Measurements from ENCODE around the gene IFNAR2. TPM values are rescaled to one million over a fixed set of nuclear protein-coding genes. Genes with fewer than 3 reads are reported as not detected.

IFNAR2 gene
- polyA plus RNA-seq, 1 of the 3 experiments (the other 2 are of a cell fraction) = 10.4 TPM

DNA sequence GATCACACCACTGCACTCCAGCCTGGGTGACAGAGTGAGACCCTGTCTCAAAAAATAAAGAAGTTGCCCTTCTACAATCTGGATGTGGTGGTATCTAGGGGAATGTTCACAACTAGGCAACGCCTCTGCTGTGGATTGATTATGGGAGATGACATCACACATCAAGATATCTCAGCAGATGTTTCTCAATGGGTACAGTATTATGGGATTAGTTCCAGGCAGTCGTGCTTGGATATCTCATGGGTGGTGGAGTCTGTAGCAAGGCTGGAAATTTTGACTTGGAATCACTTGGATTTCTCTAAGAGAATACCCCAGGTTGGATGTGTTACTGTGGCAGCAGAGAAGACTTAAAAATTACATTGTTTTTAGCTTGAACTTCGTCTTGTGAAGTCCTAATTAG, 7.7 kb downstream of the IFNAR2 start (continued):
- no peak for TF ChIP-seq EP300 (IDR thresholded peaks at IDR 0.05; ENCODE audit: borderline replicate concordance in 1 of 2, low read depth in 1 of 2, low read length in 1 of 2)
- TF ChIP-seq, protein P1, sequence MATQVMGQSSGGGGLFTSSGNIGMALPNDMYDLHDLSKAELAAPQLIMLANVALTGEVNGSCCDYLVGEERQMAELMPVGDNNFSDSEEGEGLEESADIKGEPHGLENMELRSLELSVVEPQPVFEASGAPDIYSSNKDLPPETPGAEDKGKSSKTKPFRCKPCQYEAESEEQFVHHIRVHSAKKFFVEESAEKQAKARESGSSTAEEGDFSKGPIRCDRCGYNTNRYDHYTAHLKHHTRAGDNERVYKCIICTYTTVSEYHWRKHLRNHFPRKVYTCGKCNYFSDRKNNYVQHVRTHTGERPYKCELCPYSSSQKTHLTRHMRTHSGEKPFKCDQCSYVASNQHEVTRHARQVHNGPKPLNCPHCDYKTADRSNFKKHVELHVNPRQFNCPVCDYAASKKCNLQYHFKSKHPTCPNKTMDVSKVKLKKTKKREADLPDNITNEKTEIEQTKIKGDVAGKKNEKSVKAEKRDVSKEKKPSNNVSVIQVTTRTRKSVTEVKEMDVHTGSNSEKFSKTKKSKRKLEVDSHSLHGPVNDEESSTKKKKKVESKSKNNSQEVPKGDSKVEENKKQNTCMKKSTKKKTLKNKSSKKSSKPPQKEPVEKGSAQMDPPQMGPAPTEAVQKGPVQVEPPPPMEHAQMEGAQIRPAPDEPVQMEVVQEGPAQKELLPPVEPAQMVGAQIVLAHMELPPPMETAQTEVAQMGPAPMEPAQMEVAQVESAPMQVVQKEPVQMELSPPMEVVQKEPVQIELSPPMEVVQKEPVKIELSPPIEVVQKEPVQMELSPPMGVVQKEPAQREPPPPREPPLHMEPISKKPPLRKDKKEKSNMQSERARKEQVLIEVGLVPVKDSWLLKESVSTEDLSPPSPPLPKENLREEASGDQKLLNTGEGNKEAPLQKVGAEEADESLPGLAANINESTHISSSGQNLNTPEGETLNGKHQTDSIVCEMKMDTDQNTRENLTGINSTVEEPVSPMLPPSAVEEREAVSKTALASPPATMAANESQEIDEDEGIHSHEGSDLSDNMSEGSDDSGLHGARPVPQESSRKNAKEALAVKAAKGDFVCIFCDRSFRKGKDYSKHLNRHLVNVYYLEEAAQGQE (IDR thresholded peaks at IDR 0.05; ENCODE audit: low read depth, low read length) = no peak

DNA sequence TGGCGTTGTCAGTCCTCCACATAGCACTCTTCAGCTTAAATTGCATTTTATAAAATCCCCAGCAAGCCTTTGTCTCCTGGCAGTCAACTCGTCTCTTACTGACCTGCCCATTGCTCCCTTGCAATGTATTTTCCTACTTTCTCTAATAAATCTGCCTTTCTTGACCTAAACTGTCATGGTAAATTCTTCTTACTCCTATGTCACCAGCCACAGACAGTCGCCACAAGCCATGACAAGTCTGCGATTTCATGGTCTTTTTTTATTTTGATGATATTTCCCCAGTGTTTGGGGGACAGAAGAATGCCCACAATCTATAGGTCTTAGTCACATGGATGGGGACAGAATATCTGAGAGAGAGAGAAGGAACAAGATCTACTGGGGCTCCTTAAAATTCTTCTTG, 8.4 kb downstream of the IFNAR2 start:
- no peaks in the 10 kb centered on the region for H3K36me3 ChIP-seq (replicated peaks in 1 of 2; ENCODE audit: control insufficient read depth in 1 of 2, insufficient read depth in 2 of 2, low read length in 1 of 2)
- peaks cover 26% of the 10 kb centered on the region for H3K79me2 ChIP-seq (ENCODE audit: insufficient read depth)
- H3K4me1 ChIP-seq (ENCODE audit: control insufficient read depth in 1 of 2, insufficient read depth in 2 of 2, low read depth in 1 of 2, low read length in 1 of 2) = peaks cover 4 to 5% of the 10 kb centered on the region in 2 experiments; a peak in 3 of 4 replicates
- no peak overlapping the region for H3K27ac ChIP-seq (ENCODE audit: low read depth in 2 of 2, low read length in 1 of 2)
- no peaks in the 10 kb centered on the region for H4K20me1 ChIP-seq (ENCODE audit: insufficient read depth)
- H2AFZ ChIP-seq (ENCODE audit: low read depth) = no peak overlapping the region
- WGBS (ENCODE audit: low lambda C conversion rate) = 97% methylated on average over 4 of the region's 4 CpGs
- no peaks in the 10 kb centered on the region for H3F3A ChIP-seq (replicated peaks; ENCODE audit: insufficient read depth)
- no peaks in the 10 kb centered on the region for H3K9me3 ChIP-seq
- no peak overlapping the region for H3K9ac ChIP-seq
- ChIA-PET POLR2A (no interaction called here), CTCF (no interaction called here)
- no peaks in the 10 kb centered on the region for H3K27me3 ChIP-seq (ENCODE audit: insufficient read depth)
- H3K4me3 ChIP-seq (ENCODE audit: low read depth in 2 of 2, low read length in 1 of 2) = no peak overlapping the region
- no peak for DNase-seq
- H3K4me2 ChIP-seq = no peak overlapping the region
- no peaks in the 10 kb centered on the region for H3K9me2 ChIP-seq
- TF ChIP-seq FOXJ3 (CRISPR knock-in tag; IDR thresholded peaks at IDR 0.05) (no peak), SMC3 (IDR thresholded peaks at IDR 0.05; ENCODE audit: low read depth, low read length) (no peak), RCOR1 (IDR thresholded peaks at IDR 0.05; ENCODE audit: low read length) (no peak), CHD2 (IDR thresholded peaks at IDR 0.05; ENCODE audit: low read length, partially characterized antibody) (no peak), MXI1 (IDR thresholded peaks at IDR 0.05; ENCODE audit: low read depth, low read length) (no peak), POLR2AphosphoS5 (IDR thresholded peaks at IDR 0.05; ENCODE audit: low read depth, low read length) (no peak), TAF1 (IDR thresholded peaks at IDR 0.05; ENCODE audit: borderline replicate concordance, low read depth, low read length) (no peak), NFIC (IDR thresholded peaks at IDR 0.05; ENCODE audit: borderline replicate concordance) (no peak), ZBTB33 (IDR thresholded peaks at IDR 0.05; ENCODE audit: borderline replicate concordance, low read depth) (no peak), JUND (IDR thresholded peaks at IDR 0.05) (no peak), EP300 (IDR thresholded peaks at IDR 0.05; ENCODE audit: borderline replicate concordance in 1 of 2, low read depth in 1 of 2, low read length in 1 of 2) (no peak), RXRA (IDR thresholded peaks at IDR 0.05; ENCODE audit: borderline replicate concordance, low read depth) (no peak), FOXM1 (IDR thresholded peaks at IDR 0.05; ENCODE audit: low read depth) (no peak), CTCF (IDR thresholded peaks at IDR 0.05) (no peak), YY1 (IDR thresholded peaks at IDR 0.05; ENCODE audit: low read depth) (no peak)
- TF ChIP-seq, protein P2, sequence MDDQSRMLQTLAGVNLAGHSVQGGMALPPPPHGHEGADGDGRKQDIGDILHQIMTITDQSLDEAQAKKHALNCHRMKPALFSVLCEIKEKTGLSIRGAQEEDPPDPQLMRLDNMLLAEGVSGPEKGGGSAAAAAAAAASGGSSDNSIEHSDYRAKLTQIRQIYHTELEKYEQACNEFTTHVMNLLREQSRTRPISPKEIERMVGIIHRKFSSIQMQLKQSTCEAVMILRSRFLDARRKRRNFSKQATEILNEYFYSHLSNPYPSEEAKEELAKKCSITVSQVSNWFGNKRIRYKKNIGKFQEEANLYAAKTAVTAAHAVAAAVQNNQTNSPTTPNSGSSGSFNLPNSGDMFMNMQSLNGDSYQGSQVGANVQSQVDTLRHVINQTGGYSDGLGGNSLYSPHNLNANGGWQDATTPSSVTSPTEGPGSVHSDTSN (IDR thresholded peaks at IDR 0.05) = no peak

Data from SK-N-SH (cell line).